ENCODE data around the gene NSUN6. TPM values are rescaled to one million over a fixed set of nuclear protein-coding genes. Genes with fewer than 3 reads are reported as not detected.
A peak's percentile ranks its signal among the peaks of the same experiment; 100 is the strongest.

Gene NSUN6
- total RNA-seq, 1 donor: 4.7 TPM

GRCh38 chr10:18659819-18660535, 8.6 kb upstream of the NSUN6 start:
- TF ChIP-seq CTCF (IDR thresholded peaks at IDR 0.05; ENCODE audit: extremely low read depth, low read depth, low read length): no peak

DNA sequence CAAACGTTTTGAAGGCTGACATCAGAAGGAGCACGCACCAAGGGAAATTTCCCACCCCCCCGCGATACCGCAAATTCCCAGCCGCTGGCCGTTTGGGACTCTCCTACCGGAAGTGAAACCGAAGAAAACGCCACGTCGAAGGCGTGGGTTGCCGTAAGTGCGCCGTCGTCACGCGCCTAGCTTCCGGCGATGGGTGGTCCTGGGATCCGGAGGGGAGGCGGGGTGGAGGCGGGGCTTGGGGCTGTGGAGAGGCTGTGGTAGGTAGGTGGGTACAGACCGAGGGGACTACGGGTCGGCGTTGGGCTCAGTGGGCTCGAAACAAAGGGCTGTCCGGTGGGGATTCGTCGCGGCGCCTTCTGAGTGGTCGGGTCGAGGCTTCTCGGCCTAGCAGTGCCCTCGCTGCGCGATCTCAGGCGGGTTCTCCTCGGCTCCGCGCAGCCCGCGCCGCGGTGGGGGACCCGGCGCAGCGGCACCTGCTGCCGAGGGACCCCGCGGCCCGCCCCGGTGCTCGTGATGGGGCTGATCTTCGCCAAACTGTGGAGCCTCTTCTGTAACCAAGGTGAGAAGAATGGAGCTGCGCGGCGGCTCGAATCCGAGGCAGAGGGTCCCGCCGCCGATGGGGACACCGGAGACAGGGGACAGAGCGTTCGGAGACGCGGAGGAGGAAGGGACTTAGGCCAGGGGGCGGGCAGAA, 7.9 kb upstream of the NSUN6 start, which contains the start of gene ARL5B:
ARL5B (plus strand) TSS at position 307 of the 694 bp plus-strand sequence; CDS start at position 514, 207 bp downstream.
- Histone ChIP-seq H3K4me1 (ENCODE audit: insufficient read depth, low read length) (peaks cover 10% of the 10 kb centered on the region), H3K9me3 (ENCODE audit: low read depth, low read length) (no peaks in the 10 kb centered on the region), H2AFZ (ENCODE audit: low read length) (peak within 1 kb of the TSS; percentile 81), H4K20me1 (ENCODE audit: insufficient read depth, low read length) (peaks cover 7% of the 10 kb centered on the region), H3K4me3 (ENCODE audit: insufficient read depth, low read length) (peak within 1 kb of the TSS; percentile 92), H3K79me2 (ENCODE audit: insufficient read depth, low read length) (peaks cover 52% of the 10 kb centered on the region), H3K27me3 (ENCODE audit: insufficient read depth, low read length) (no peaks in the 10 kb centered on the region), H3K27ac (ENCODE audit: low read depth, low read length) (peak within 1 kb of the TSS; percentile 97), H3K4me2 (ENCODE audit: insufficient read depth, low read length) (peak within 1 kb of the TSS; percentile 90), H3K36me3 (ENCODE audit: insufficient read depth, low read length) (no peaks in the 10 kb centered on the region)
- peak; percentile 96 for DNase-seq (ENCODE audit: insufficient read length, low spot score, missing footprints)
- no peak for TF ChIP-seq CTCF (IDR thresholded peaks at IDR 0.05; ENCODE audit: extremely low read depth, low read depth, low read length)

More at GRCh38 chr10:18659819-18660535, 8.6 kb upstream of the NSUN6 start:
- peak overlapping the region; percentile 92 for H3K4me3 ChIP-seq (ENCODE audit: insufficient read depth, low read length)
- no peaks in the 10 kb centered on the region for H3K36me3 ChIP-seq (ENCODE audit: insufficient read depth, low read length)
- peaks cover 12% of the 10 kb centered on the region for H3K4me1 ChIP-seq (ENCODE audit: insufficient read depth, low read length)
- H3K4me2 ChIP-seq (ENCODE audit: insufficient read depth, low read length): peak overlapping the region; percentile 90
- peak; percentile 49 for DNase-seq (ENCODE audit: insufficient read length, low spot score, missing footprints)
- H3K27me3 ChIP-seq (ENCODE audit: insufficient read depth, low read length): no peaks in the 10 kb centered on the region
- no peaks in the 10 kb centered on the region for H3K9me3 ChIP-seq (ENCODE audit: low read depth, low read length)
- H3K79me2 ChIP-seq (ENCODE audit: insufficient read depth, low read length): peaks cover 59% of the 10 kb centered on the region
- peak overlapping the region; percentile 71 for H2AFZ ChIP-seq (ENCODE audit: low read length)
- peaks cover 9% of the 10 kb centered on the region for H4K20me1 ChIP-seq (ENCODE audit: insufficient read depth, low read length)
- H3K27ac ChIP-seq (ENCODE audit: low read depth, low read length): peak overlapping the region; percentile 97

- H3K4me1 ChIP-seq (ENCODE audit: insufficient read depth, low read length): peaks cover 10% of the 10 kb centered on the region
- H3K4me2 ChIP-seq (ENCODE audit: insufficient read depth, low read length): peak overlapping the region; percentile 89
- TF ChIP-seq CTCF (IDR thresholded peaks at IDR 0.05; ENCODE audit: extremely low read depth, low read depth, low read length): no peak
- peaks cover 7% of the 10 kb centered on the region for H4K20me1 ChIP-seq (ENCODE audit: insufficient read depth, low read length)
- peak overlapping the region; percentile 97 for H3K27ac ChIP-seq (ENCODE audit: low read depth, low read length)
- H3K27me3 ChIP-seq (ENCODE audit: insufficient read depth, low read length): no peaks in the 10 kb centered on the region
- H2AFZ ChIP-seq (ENCODE audit: low read length): peak overlapping the region; percentile 81
- peak overlapping the region; percentile 92 for H3K4me3 ChIP-seq (ENCODE audit: insufficient read depth, low read length)
- no peak for DNase-seq (ENCODE audit: insufficient read length, low spot score, missing footprints)
- H3K79me2 ChIP-seq (ENCODE audit: insufficient read depth, low read length): peaks cover 45% of the 10 kb centered on the region
- no peaks in the 10 kb centered on the region for H3K9me3 ChIP-seq (ENCODE audit: low read depth, low read length)
- no peaks in the 10 kb centered on the region for H3K36me3 ChIP-seq (ENCODE audit: insufficient read depth, low read length)
Observed at GRCh38 chr10:18658271-18659124, 7.1 kb upstream of the NSUN6 start.

All from osteoblast (primary cell).